ENCODE measurements around the gene USP4. TPM values are rescaled to one million over a fixed set of nuclear protein-coding genes. Genes with fewer than 3 reads are reported as not detected.
A peak's percentile ranks its signal among the peaks of the same experiment; 100 is the strongest.
"Not testable (repeated sequence)": the region's sequence is repeated elsewhere in the genome, so short reads cannot be mapped to it uniquely, and the experiment has no call there.

Gene USP4
- total RNA-seq, 1 donor from 2014 or later: 21.0 TPM

GRCh38 chr3:49359623-49360022, 19.8 kb upstream of the USP4 start:
- Histone ChIP-seq H3K4me2 (no peak overlapping the region), H3F3A (ENCODE audit: low read depth) (peaks cover 33% of the 10 kb centered on the region), H2AFZ (replicated peaks) (no peak overlapping the region), H3K36me3 (peaks cover 11% of the 10 kb centered on the region), H3K4me1 (peaks cover 14% of the 10 kb centered on the region), H3K9ac (no peak overlapping the region), H3K4me3 (no peak overlapping the region), H4K20me1 (ENCODE audit: low read depth) (no peaks in the 10 kb centered on the region), H3K9me3 (ENCODE audit: low read depth) (no peaks in the 10 kb centered on the region), H3K27me3 (no peaks in the 10 kb centered on the region), H3K79me2 (ENCODE audit: low read depth) (peaks cover 11% of the 10 kb centered on the region), H3K27ac (peak overlapping the region; percentile 88)
- H3K36me3 Mint-ChIP-seq: peaks cover 27% of the 10 kb centered on the region
- TF ChIP-seq CTCF (IDR thresholded peaks at IDR 0.05): no peak
- no peak for TF ChIP-seq EZH2 (IDR thresholded peaks at IDR 0.05)
- TF ChIP-seq EZH2phosphoT487 (IDR thresholded peaks at IDR 0.05): no peak
- no peak for DNase-seq (ENCODE audit: low spot score)
- no peak overlapping the region for H3K27ac Mint-ChIP-seq
- no peaks in the 10 kb centered on the region for H3K9me3 Mint-ChIP-seq
- H3K4me1 Mint-ChIP-seq: peaks cover 20% of the 10 kb centered on the region
- no peaks in the 10 kb centered on the region for H3K27me3 Mint-ChIP-seq (ENCODE audit: insufficient read depth, low read depth)
- H3K4me3 Mint-ChIP-seq: peak overlapping the region; percentile 98

GRCh38 chr3:49358884-49359225, 19.0 kb upstream of the USP4 start:
- H3K9ac ChIP-seq: no peak overlapping the region
- no peak for DNase-seq (ENCODE audit: low spot score)
- peak overlapping the region; percentile 88 for H3K27ac ChIP-seq
- peaks cover 33% of the 10 kb centered on the region for H3F3A ChIP-seq (ENCODE audit: low read depth)
- no peaks in the 10 kb centered on the region for H4K20me1 ChIP-seq (ENCODE audit: low read depth)
- H3K79me2 ChIP-seq (ENCODE audit: low read depth): peaks cover 11% of the 10 kb centered on the region
- H3K9me3 ChIP-seq (ENCODE audit: low read depth): no peaks in the 10 kb centered on the region
- no peaks in the 10 kb centered on the region for H3K9me3 Mint-ChIP-seq
- peak overlapping the region; percentile 73 for H3K4me2 ChIP-seq
- no peak overlapping the region for H2AFZ ChIP-seq (replicated peaks)
- no peak for TF ChIP-seq EZH2 (IDR thresholded peaks at IDR 0.05)
- TF ChIP-seq CTCF (IDR thresholded peaks at IDR 0.05): no peak
- no peak for TF ChIP-seq EZH2phosphoT487 (IDR thresholded peaks at IDR 0.05)
- H3K36me3 Mint-ChIP-seq: peaks cover 30% of the 10 kb centered on the region
- H3K4me3 ChIP-seq: peak overlapping the region; percentile 60
- peaks cover 14% of the 10 kb centered on the region for H3K4me1 ChIP-seq
- no peaks in the 10 kb centered on the region for H3K27me3 ChIP-seq
- peak overlapping the region; percentile 63 for H3K27ac Mint-ChIP-seq
- peaks cover 11% of the 10 kb centered on the region for H3K36me3 ChIP-seq
- peaks cover 3% of the 10 kb centered on the region for H3K27me3 Mint-ChIP-seq (ENCODE audit: insufficient read depth, low read depth)
- peak overlapping the region; percentile 98 for H3K4me3 Mint-ChIP-seq
- H3K4me1 Mint-ChIP-seq: peaks cover 20% of the 10 kb centered on the region

GRCh38 chr3:49358217-49358883, 18.5 kb upstream of the USP4 start, which contains the start of gene GPX1:
TSS of gene GPX1 (minus strand) at chr3:49358353. CDS start at chr3:49358278, 75 bp downstream.
- peak; percentile 98 for DNase-seq (ENCODE audit: low spot score)
- H3K4me3 Mint-ChIP-seq: peak within 1 kb of the TSS; percentile 98
- no peaks in the 10 kb centered on the region for H3K9me3 Mint-ChIP-seq
- Histone ChIP-seq H3K9ac (peak within 1 kb of the TSS; percentile 31), H3K27ac (peak within 1 kb of the TSS; percentile 88), H3K4me2 (peak within 1 kb of the TSS; percentile 99), H4K20me1 (ENCODE audit: low read depth) (no peaks in the 10 kb centered on the region), H2AFZ (replicated peaks) (no peak within 1 kb of the TSS), H3F3A (ENCODE audit: low read depth) (peaks cover 33% of the 10 kb centered on the region), H3K9me3 (ENCODE audit: low read depth) (no peaks in the 10 kb centered on the region), H3K4me1 (peaks cover 14% of the 10 kb centered on the region), H3K27me3 (no peaks in the 10 kb centered on the region), H3K36me3 (peaks cover 11% of the 10 kb centered on the region), H3K79me2 (ENCODE audit: low read depth) (peaks cover 11% of the 10 kb centered on the region), H3K4me3 (peak within 1 kb of the TSS; percentile 60)
- H3K27ac Mint-ChIP-seq: peak within 1 kb of the TSS; percentile 88
- no peak for TF ChIP-seq CTCF (IDR thresholded peaks at IDR 0.05)
- TF ChIP-seq EZH2 (IDR thresholded peaks at IDR 0.05): no peak
- no peak for TF ChIP-seq EZH2phosphoT487 (IDR thresholded peaks at IDR 0.05)
- peaks cover 30% of the 10 kb centered on the region for H3K36me3 Mint-ChIP-seq
- peaks cover 3% of the 10 kb centered on the region for H3K27me3 Mint-ChIP-seq (ENCODE audit: insufficient read depth, low read depth)
- H3K4me1 Mint-ChIP-seq: peaks cover 20% of the 10 kb centered on the region

GRCh38 chr3:49357443-49358216, 17.8 kb upstream of the USP4 start:
- peaks cover 33% of the 10 kb centered on the region for H3F3A ChIP-seq (ENCODE audit: low read depth)
- peak overlapping the region; percentile 60 for H3K4me3 ChIP-seq
- H3K4me1 Mint-ChIP-seq: peaks cover 20% of the 10 kb centered on the region
- H3K27me3 Mint-ChIP-seq (ENCODE audit: insufficient read depth, low read depth); H3K9me3 Mint-ChIP-seq; H3K9me3 ChIP-seq (ENCODE audit: low read depth); H2AFZ ChIP-seq (replicated peaks); H4K20me1 ChIP-seq (ENCODE audit: low read depth); H3K27me3 ChIP-seq: not testable (repeated sequence)
- H3K4me2 ChIP-seq: peak overlapping the region; percentile 99
- peak; percentile 57 for DNase-seq (ENCODE audit: low spot score)
- peaks cover 11% of the 10 kb centered on the region for H3K79me2 ChIP-seq (ENCODE audit: low read depth)
- peaks cover 11% of the 10 kb centered on the region for H3K36me3 ChIP-seq
- H3K4me1 ChIP-seq: peaks cover 14% of the 10 kb centered on the region
- peak overlapping the region; percentile 98 for H3K4me3 Mint-ChIP-seq
- H3K36me3 Mint-ChIP-seq: peaks cover 29% of the 10 kb centered on the region
- peak overlapping the region; percentile 31 for H3K9ac ChIP-seq
- peak overlapping the region; percentile 4 for H3K27ac ChIP-seq
- peak overlapping the region; percentile 88 for H3K27ac Mint-ChIP-seq

GRCh38 chr3:49357095-49357442, 17.2 kb upstream of the USP4 start:
- Histone ChIP-seq H3F3A (ENCODE audit: low read depth) (peaks cover 33% of the 10 kb centered on the region), H3K4me1 (peaks cover 14% of the 10 kb centered on the region), H3K4me3 (peak overlapping the region; percentile 60), H3K36me3 (peaks cover 11% of the 10 kb centered on the region), H3K4me2 (peak overlapping the region; percentile 99), H3K79me2 (ENCODE audit: low read depth) (peaks cover 11% of the 10 kb centered on the region)
- Mint-ChIP-seq H3K4me3 (peak overlapping the region; percentile 98), H3K4me1 (peaks cover 20% of the 10 kb centered on the region), H3K36me3 (peaks cover 24% of the 10 kb centered on the region)
- DNase-seq (ENCODE audit: low spot score); H3K9me3 ChIP-seq (ENCODE audit: low read depth); H3K27me3 Mint-ChIP-seq (ENCODE audit: insufficient read depth, low read depth); H3K9ac ChIP-seq; H3K27ac ChIP-seq; H4K20me1 ChIP-seq (ENCODE audit: low read depth); H2AFZ ChIP-seq (replicated peaks); H3K27me3 ChIP-seq; H3K9me3 Mint-ChIP-seq; H3K27ac Mint-ChIP-seq: not testable (repeated sequence)
